ENCODE results near the gene GRWD1. TPM values are rescaled to one million over a fixed set of nuclear protein-coding genes. Genes with fewer than 3 reads are reported as not detected.
"Not testable (repeated sequence)": the region's sequence is repeated elsewhere in the genome, so short reads cannot be mapped to it uniquely, and the experiment has no call there.

Gene GRWD1
- polyA plus RNA-seq, 2 of the 4 experiments (the other 2 are of a cell fraction): 48.1 to 87.0 TPM

- CTCF ChIA-PET: interaction anchor here (0.6 to 9.5 kb wide), 23 partner anchors 8 to 905 kb away, joined by 3 to 268 read pairs (median 10); partner anchors contain the start of genes GRIN2D, GRWD1, KDELR1 and SPACA4
- not testable (repeated sequence) for H3K9me3 ChIP-seq; ATAC-seq; FAIRE-seq; DNase-seq (ENCODE audit: low read depth in 1 of 2, low spot score in 1 of 2)
- TF ChIP-seq POLR2AphosphoS2 (conservative IDR thresholded peaks at IDR 0.05; ENCODE audit: low read length): peak; percentile 43; the same call in 1 of the 2 replicates
- peaks cover 71% of the 10 kb centered on the region for H3K4me1 ChIP-seq
- 53% methylated on average over 7 of the region's 7 CpGs for WGBS (ENCODE audit: missing lambda C conversion rate)
- peak overlapping the region; percentile 91 to 94 for H3K27ac ChIP-seq
- POLR2A ChIA-PET: interaction anchor here (0.9 to 2.5 kb wide), 8 partner anchors 18 to 154 kb away, joined by 3 to 12 read pairs (median 3); no protein-coding TSS in a partner anchor
- H3K4me3 ChIP-seq: peak overlapping the region; percentile 23; the same call in 1 of the 3 replicates
- H3K4me2 ChIP-seq: peak overlapping the region; percentile 86
These were observed 42.7 kb downstream of the GRWD1 start for GRCh38 chr19:48488478-48488877.

- H3K4me3 ChIP-seq: no peak overlapping the region
- ATAC-seq (peak; percentile 16 to 55; a peak in 3 of 6 replicates), FAIRE-seq (peak; percentile 91), DNase-seq (ENCODE audit: low read depth in 1 of 2, low spot score in 1 of 2) (peak; percentile 83 to 95)
- POLR2A ChIA-PET: interaction anchor here (0.6 to 2.2 kb wide), 6 partner anchors 8 to 99 kb away, joined by 3 to 14 read pairs (median 3); no protein-coding TSS in a partner anchor
- H3K4me2 ChIP-seq: peak overlapping the region; percentile 65
- H3K9me3 ChIP-seq: no peaks in the 10 kb centered on the region
- WGBS (ENCODE audit: missing lambda C conversion rate): 30% methylated on average over 15 of the region's 19 CpGs
- CTCF ChIA-PET: interaction anchor here (0.5 to 9.5 kb wide), 63 partner anchors 8 to 754 kb away, joined by 3 to 268 read pairs (median 5); partner anchors contain the start of genes EMP3, FAM83E, GRIN2D and GRWD1
- peaks cover 75% of the 10 kb centered on the region for H3K4me1 ChIP-seq
- peak overlapping the region; percentile 91 to 94; a peak in 5 of 6 replicates for H3K27ac ChIP-seq
- no peak for TF ChIP-seq HOXB13 (CRISPR knock-in tag; IDR thresholded peaks at IDR 0.05; ENCODE audit: low read depth)
- TF ChIP-seq HOXA7 (CRISPR knock-in tag; IDR thresholded peaks at IDR 0.05): no peak
- no peak for TF ChIP-seq ELK1 (IDR thresholded peaks at IDR 0.05; ENCODE audit: low read depth, low read length)
- TF ChIP-seq FOSB (CRISPR knock-in tag; IDR thresholded peaks at IDR 0.05): no peak
- TF ChIP-seq JUN (IDR thresholded peaks at IDR 0.05): 0 out of 5 replicates have a peak, but pooled peaks of 1 of the 2 experiments have one; percentile 25
- TF ChIP-seq MAZ (IDR thresholded peaks at IDR 0.05; ENCODE audit: borderline replicate concordance, low read depth, low read length): no peak
- TF ChIP-seq ZFP36 (IDR thresholded peaks at IDR 0.05; ENCODE audit: borderline replicate concordance, partially characterized antibody): peak; percentile 93
- TF ChIP-seq PHF8 (IDR thresholded peaks at IDR 0.05; ENCODE audit: borderline replicate concordance, low read depth): no peak
- no peak for TF ChIP-seq NR3C1 (IDR thresholded peaks at IDR 0.05)
- no peak for TF ChIP-seq USF2 (IDR thresholded peaks at IDR 0.05)
- peak; percentile 62; the same call in 1 of the 2 replicates for TF ChIP-seq KDM1A (IDR thresholded peaks at IDR 0.05; ENCODE audit: low read depth)
- no peak for TF ChIP-seq HMGXB4 (CRISPR knock-in tag; IDR thresholded peaks at IDR 0.05; ENCODE audit: borderline replicate concordance)
- no peak for TF ChIP-seq RFX5 (IDR thresholded peaks at IDR 0.05)
- TF ChIP-seq SMC3 (IDR thresholded peaks at IDR 0.05): peak; percentile 91
- peak; percentile 78 to 85 for TF ChIP-seq RAD21 (conservative IDR thresholded peaks at IDR 0.05 in 1 of 2, IDR thresholded peaks at IDR 0.05 in 1 of 2)
- no peak for TF ChIP-seq REST (IDR thresholded peaks at IDR 0.05)
- TF ChIP-seq GATA3 (IDR thresholded peaks at IDR 0.05; ENCODE audit: borderline replicate concordance): no peak
- no peak for TF ChIP-seq ZSCAN20 (CRISPR knock-in tag; IDR thresholded peaks at IDR 0.05)
- TF ChIP-seq ZC3H11A (IDR thresholded peaks at IDR 0.05): no peak
- no peak for TF ChIP-seq PBX3 (IDR thresholded peaks at IDR 0.05)
- TF ChIP-seq CBX2 (IDR thresholded peaks at IDR 0.05; ENCODE audit: borderline replicate concordance, low read depth): no peak
- TF ChIP-seq MAFK (IDR thresholded peaks at IDR 0.05; ENCODE audit: partially characterized antibody): no peak
- no peak for TF ChIP-seq EP300 (IDR thresholded peaks at IDR 0.05)
- no peak for TF ChIP-seq FOXS1 (CRISPR knock-in tag; IDR thresholded peaks at IDR 0.05)
- TF ChIP-seq MAX (IDR thresholded peaks at IDR 0.05): peak; percentile 68
- no peak for TF ChIP-seq SREBF2 (IDR thresholded peaks at IDR 0.05)
- peak; percentile 60; the same call in 1 of the 2 replicates for TF ChIP-seq HDAC2 (IDR thresholded peaks at IDR 0.05)
These were observed 43.9 kb downstream of the GRWD1 start for GRCh38 chr19:48489608-48490216.
